ENCODE results near the gene STRA6.

Gene STRA6

GRCh38 chr15:74214324-74215021 lies 11.9 kb upstream of the STRA6 start:
- TF ChIP-seq, protein P1, sequence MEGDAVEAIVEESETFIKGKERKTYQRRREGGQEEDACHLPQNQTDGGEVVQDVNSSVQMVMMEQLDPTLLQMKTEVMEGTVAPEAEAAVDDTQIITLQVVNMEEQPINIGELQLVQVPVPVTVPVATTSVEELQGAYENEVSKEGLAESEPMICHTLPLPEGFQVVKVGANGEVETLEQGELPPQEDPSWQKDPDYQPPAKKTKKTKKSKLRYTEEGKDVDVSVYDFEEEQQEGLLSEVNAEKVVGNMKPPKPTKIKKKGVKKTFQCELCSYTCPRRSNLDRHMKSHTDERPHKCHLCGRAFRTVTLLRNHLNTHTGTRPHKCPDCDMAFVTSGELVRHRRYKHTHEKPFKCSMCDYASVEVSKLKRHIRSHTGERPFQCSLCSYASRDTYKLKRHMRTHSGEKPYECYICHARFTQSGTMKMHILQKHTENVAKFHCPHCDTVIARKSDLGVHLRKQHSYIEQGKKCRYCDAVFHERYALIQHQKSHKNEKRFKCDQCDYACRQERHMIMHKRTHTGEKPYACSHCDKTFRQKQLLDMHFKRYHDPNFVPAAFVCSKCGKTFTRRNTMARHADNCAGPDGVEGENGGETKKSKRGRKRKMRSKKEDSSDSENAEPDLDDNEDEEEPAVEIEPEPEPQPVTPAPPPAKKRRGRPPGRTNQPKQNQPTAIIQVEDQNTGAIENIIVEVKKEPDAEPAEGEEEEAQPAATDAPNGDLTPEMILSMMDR (IDR thresholded peaks at IDR 0.05), result no peak

DNA sequence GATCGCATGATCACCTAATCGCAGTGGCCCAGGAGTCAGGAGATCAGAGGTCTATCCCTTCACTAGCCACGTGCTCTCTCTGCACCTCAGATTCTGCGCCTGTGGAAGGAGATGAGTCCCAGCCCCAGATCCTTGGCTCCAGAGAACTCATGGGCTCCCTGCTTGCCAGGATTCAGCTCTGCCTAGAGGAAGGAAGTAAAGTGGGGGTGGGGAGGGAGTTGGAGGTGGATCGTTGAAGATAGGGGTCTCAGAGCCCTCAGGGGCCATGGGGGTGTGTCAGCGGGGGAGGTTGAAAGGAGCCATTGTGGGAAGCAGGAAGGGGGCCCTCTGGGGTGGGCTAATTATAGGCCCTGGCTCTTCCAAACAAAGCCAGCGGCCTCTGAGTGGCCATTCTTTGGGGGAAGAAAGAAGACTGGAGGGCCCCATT lies 11.3 kb upstream of the STRA6 start:
- TF ChIP-seq, protein P1 (IDR thresholded peaks at IDR 0.05), result no peak

DNA sequence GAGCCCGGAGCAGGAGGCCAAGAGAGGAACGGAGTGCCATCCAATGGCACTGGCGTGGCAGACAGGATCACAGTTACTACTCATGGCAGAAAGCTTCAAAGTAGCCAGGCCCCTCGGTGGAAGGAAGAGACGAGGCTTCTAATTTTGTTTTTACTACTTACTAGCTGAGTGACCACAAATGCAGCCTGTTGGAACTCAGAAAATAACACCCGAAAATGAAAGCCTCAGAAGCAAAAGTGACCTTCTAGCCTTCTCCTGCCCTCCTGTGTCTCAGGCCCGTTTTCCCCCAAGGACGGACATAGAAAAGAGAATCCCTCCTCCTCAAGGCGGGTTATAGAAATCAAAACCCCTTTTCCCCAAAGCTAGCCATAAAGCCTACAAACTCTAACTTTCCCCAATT lies 9.9 kb upstream of the STRA6 start:
- TF ChIP-seq, protein P1 (IDR thresholded peaks at IDR 0.05), result no peak

GRCh38 chr15:74211656-74212055 lies 9.1 kb upstream of the STRA6 start:
- TF ChIP-seq, protein P1 (IDR thresholded peaks at IDR 0.05), result no peak

DNA sequence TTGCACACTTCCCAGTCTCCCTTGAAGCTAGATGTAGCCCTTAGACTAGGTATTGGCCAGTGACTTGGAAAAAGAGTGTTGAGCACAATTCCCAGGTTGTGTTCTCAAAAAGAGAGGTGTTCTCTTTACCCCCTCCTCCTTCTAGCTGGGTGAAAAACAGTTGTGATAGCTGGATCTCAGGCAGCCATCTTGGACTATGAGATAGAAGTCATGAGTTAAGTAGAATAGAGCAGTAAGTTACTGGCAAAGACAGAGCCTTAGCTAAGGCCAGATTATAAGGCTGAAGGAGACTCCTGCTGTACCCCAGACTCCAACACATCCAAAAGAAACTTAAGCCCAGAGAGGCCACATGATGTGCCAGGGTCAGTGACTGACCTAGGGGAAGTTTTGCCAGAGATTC lies 8.1 kb upstream of the STRA6 start:
- TF ChIP-seq, protein P1 (IDR thresholded peaks at IDR 0.05), result no peak

GRCh38 chr15:74209997-74210671 lies 7.5 kb upstream of the STRA6 start:
- TF ChIP-seq, protein P1 (IDR thresholded peaks at IDR 0.05), result no peak

GRCh38 chr15:74209560-74209958 lies 7.0 kb upstream of the STRA6 start:
- TF ChIP-seq, protein P1 (IDR thresholded peaks at IDR 0.05), result no peak
